ENCODE measurements around the gene GNG8.

The GNG8 gene

DNA sequence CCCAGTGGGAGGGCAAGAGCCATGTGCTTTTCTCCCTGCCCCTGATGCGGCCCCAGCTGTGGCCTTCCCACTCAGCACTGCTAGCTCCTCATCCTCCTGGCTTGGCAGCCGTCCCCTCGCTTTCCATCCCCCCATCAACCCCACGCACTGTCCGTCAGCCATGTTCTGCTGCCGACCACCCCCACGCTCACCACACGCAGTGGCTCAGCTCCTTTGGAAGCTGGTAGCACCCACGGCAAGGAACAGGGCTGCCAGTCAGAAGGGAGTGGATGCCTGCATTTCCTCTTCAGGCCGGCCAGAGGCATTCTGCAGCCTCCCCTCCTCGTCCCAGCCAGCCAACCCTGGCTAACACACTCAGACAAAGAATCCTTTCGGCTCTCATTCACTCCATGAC, 28.6 kb downstream of the GNG8 start:
- peaks cover 38% of the 10 kb centered on the region for H3K79me2 ChIP-seq (ENCODE audit: low read length)
- no peak for TF ChIP-seq EZH2phosphoT487 (IDR thresholded peaks at IDR 0.05; ENCODE audit: low read depth)
- H3K9ac ChIP-seq (ENCODE audit: low read length): no peak overlapping the region
- H3K4me2 ChIP-seq (ENCODE audit: low read length): no peak overlapping the region
- peaks cover 67% of the 10 kb centered on the region for H3K36me3 ChIP-seq (replicated peaks; ENCODE audit: low read depth, low read length)
- peaks cover 40% of the 10 kb centered on the region for H4K20me1 ChIP-seq (ENCODE audit: insufficient read depth, low read length)
- H3K27me3 ChIP-seq (ENCODE audit: low read depth, low read length): no peaks in the 10 kb centered on the region
- no peaks in the 10 kb centered on the region for H3K9me3 ChIP-seq (ENCODE audit: insufficient read depth, low read length)
- peaks cover 27% of the 10 kb centered on the region for H3K4me1 ChIP-seq (ENCODE audit: low read length)
- H3K27ac ChIP-seq (ENCODE audit: low read length): no peak overlapping the region
- no peak overlapping the region for H3K4me3 ChIP-seq (ENCODE audit: low read length)
- no peak overlapping the region for H2AFZ ChIP-seq (ENCODE audit: low read depth, low read length)

DNA sequence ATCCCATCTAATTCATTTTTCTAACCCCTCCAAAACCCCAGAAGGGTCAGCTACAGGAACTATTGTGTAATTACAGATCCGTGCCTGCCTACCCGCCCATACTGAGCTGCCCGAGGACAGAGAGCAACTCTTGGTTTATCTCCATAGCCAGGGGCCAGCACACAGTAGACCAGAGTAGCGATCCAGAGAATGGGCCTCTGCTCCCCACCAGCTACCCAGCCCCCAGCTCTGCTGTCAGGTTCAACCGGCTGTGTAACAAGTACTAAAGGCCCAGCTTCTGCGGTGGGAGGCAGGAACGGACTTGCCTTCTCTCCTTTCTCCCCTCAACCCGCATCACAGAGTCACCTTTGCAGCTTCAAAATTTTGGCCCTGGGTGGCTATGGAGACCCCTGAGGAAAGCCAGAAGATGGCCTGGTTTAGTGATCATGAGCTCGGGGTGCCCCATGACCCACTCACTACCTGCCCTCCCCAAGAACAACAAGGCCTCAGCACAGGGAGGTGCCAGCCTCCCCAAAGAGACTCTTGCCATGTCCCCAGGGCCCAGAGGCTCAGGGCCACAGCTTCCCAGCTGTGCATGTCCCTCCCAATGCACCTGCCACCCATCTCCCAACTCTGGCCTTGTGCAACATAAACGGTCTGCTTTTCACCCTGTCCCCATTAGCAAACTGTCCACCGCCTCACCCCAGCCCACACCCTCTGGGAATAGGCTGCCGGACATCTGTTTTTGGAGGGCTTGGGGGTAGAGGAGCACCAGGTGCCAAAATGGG, 29.1 kb downstream of the GNG8 start:
- no peak overlapping the region for H3K4me3 ChIP-seq (ENCODE audit: low read length)
- no peak overlapping the region for H3K27ac ChIP-seq (ENCODE audit: low read length)
- H3K9me3 ChIP-seq (ENCODE audit: insufficient read depth, low read length): no peaks in the 10 kb centered on the region
- peaks cover 44% of the 10 kb centered on the region for H3K79me2 ChIP-seq (ENCODE audit: low read length)
- no peak overlapping the region for H2AFZ ChIP-seq (ENCODE audit: low read depth, low read length)
- H3K4me1 ChIP-seq (ENCODE audit: low read length): peaks cover 25% of the 10 kb centered on the region
- peaks cover 67% of the 10 kb centered on the region for H3K36me3 ChIP-seq (replicated peaks; ENCODE audit: low read depth, low read length)
- H3K9ac ChIP-seq (ENCODE audit: low read length): no peak overlapping the region
- no peak for TF ChIP-seq CTCF (IDR thresholded peaks at IDR 0.05; ENCODE audit: low read depth, low read length)
- TF ChIP-seq EZH2phosphoT487 (IDR thresholded peaks at IDR 0.05; ENCODE audit: low read depth): no peak
- peaks cover 44% of the 10 kb centered on the region for H4K20me1 ChIP-seq (ENCODE audit: insufficient read depth, low read length)
- no peaks in the 10 kb centered on the region for H3K27me3 ChIP-seq (ENCODE audit: low read depth, low read length)
- H3K4me2 ChIP-seq (ENCODE audit: low read length): no peak overlapping the region

- TF ChIP-seq CTCF (IDR thresholded peaks at IDR 0.05; ENCODE audit: low read depth, low read length) (no peak), EZH2phosphoT487 (IDR thresholded peaks at IDR 0.05; ENCODE audit: low read depth) (no peak)
- Histone ChIP-seq H3K9ac (ENCODE audit: low read length) (no peak overlapping the region), H4K20me1 (ENCODE audit: insufficient read depth, low read length) (peaks cover 44% of the 10 kb centered on the region), H3K9me3 (ENCODE audit: insufficient read depth, low read length) (no peaks in the 10 kb centered on the region), H3K27ac (ENCODE audit: low read length) (no peak overlapping the region), H3K4me3 (ENCODE audit: low read length) (no peak overlapping the region), H3K4me2 (ENCODE audit: low read length) (no peak overlapping the region), H3K4me1 (ENCODE audit: low read length) (peaks cover 17% of the 10 kb centered on the region), H3K27me3 (ENCODE audit: low read depth, low read length) (no peaks in the 10 kb centered on the region), H2AFZ (ENCODE audit: low read depth, low read length) (no peak overlapping the region), H3K36me3 (replicated peaks; ENCODE audit: low read depth, low read length) (peaks cover 65% of the 10 kb centered on the region), H3K79me2 (ENCODE audit: low read length) (peaks cover 51% of the 10 kb centered on the region)
Observed at GRCh38 chr19:46606019-46606418, 30.0 kb downstream of the GNG8 start.

DNA sequence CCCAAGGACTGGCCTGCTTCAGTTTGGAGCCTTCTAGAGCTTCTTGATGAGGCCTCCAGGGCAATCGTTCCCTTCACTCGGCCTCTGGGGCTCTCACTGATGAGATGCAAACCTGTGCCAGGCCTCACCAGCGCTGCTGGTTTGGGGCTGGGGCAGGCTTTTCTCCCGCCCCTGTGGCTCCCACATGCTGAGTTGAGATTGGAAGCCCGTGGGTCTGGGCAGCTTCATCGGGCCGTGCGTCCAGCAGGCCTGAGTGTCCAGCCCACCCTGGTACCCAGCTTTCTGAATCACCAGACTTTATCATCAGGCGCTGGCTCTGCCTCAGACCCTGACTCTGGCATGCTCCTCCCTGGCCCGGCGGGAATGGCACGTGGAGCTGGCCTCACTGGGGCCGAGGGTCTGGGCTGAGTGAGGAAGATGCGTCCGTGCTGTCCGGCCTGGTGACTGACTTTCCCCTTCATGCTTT, 30.6 kb downstream of the GNG8 start:
- Histone ChIP-seq H3K9me3 (ENCODE audit: insufficient read depth, low read length) (no peaks in the 10 kb centered on the region), H3K27me3 (ENCODE audit: low read depth, low read length) (no peaks in the 10 kb centered on the region), H3K4me3 (ENCODE audit: low read length) (no peak overlapping the region), H3K27ac (ENCODE audit: low read length) (no peak overlapping the region), H2AFZ (ENCODE audit: low read depth, low read length) (no peak overlapping the region), H3K79me2 (ENCODE audit: low read length) (peaks cover 51% of the 10 kb centered on the region), H4K20me1 (ENCODE audit: insufficient read depth, low read length) (peaks cover 44% of the 10 kb centered on the region), H3K9ac (ENCODE audit: low read length) (no peak overlapping the region), H3K4me2 (ENCODE audit: low read length) (no peak overlapping the region), H3K4me1 (ENCODE audit: low read length) (peaks cover 13% of the 10 kb centered on the region), H3K36me3 (replicated peaks; ENCODE audit: low read depth, low read length) (peaks cover 58% of the 10 kb centered on the region)
- no peak for TF ChIP-seq EZH2phosphoT487 (IDR thresholded peaks at IDR 0.05; ENCODE audit: low read depth)
- no peak for TF ChIP-seq CTCF (IDR thresholded peaks at IDR 0.05; ENCODE audit: low read depth, low read length)

All from OCI-LY3 (cell line).